Loucy (cell line): ENCODE measurements around the gene NPC1.

ENCODE experiments used
- H2AFZ ChIP-seq: fragments of 200-600 bp; sonication (generic); 2 replicates; pipeline ENCODE4 v1.6.0; 2016; ENCODE audit warnings: antibody characterized with exemption, mild to moderate bottlenecking, low read length, moderate library complexity
- H3F3A ChIP-seq: fragments of 200-600 bp; 2 replicates; pipeline ENCODE4 v1.6.0; 2016; ENCODE audit warnings: antibody characterized with exemption, low read depth, mild to moderate bottlenecking
- H3K27me3 ChIP-seq: fragments of 200-600 bp; sonication (generic); 2 replicates; pipeline ENCODE4 v1.6.1; 2014; ENCODE audit warnings: low read length, mild to moderate bottlenecking; ENCODE audit not compliant: insufficient read depth, poor library complexity, severe bottlenecking
- H3K36me3 ChIP-seq: fragments of 200-600 bp; sonication (generic); 2 replicates; pipeline ENCODE4 v1.6.1; 2016; ENCODE audit warnings: low read length; ENCODE audit not compliant: insufficient read depth
- H3K4me1 ChIP-seq: fragments of 200-600 bp; sonication (generic); 2 replicates; pipeline ENCODE4 v1.5.1; 2014; ENCODE audit warnings: low read length, mild to moderate bottlenecking; ENCODE audit not compliant: insufficient read depth, poor library complexity, severe bottlenecking
- H3K4me2 ChIP-seq: fragments of 200-600 bp; sonication (generic); 2 replicates; pipeline ENCODE4 v1.6.0; 2014; ENCODE audit warnings: antibody characterized with exemption, low read length, low read depth, mild to moderate bottlenecking; ENCODE audit not compliant: poor library complexity, severe bottlenecking
- H3K4me3 ChIP-seq: fragments of 200-600 bp; sonication (generic); 2 replicates; pipeline ENCODE4 v1.5.1; 2014; ENCODE audit warnings: low read length, mild to moderate bottlenecking, mixed read lengths; ENCODE audit not compliant: poor library complexity, severe bottlenecking
- H3K79me2 ChIP-seq: fragments of 200-600 bp; sonication (generic); 2 replicates; pipeline ENCODE4 v1.6.1; 2014; ENCODE audit warnings: low read length; ENCODE audit not compliant: insufficient read depth
- H3K9ac ChIP-seq: fragments of 200-600 bp; sonication (generic); 2 replicates; pipeline ENCODE4 v1.6.0; 2014; ENCODE audit warnings: mild to moderate bottlenecking, low read depth, low read length, moderate library complexity; ENCODE audit not compliant: poor library complexity, severe bottlenecking
- H3K9me2 ChIP-seq: fragments of 200-600 bp; sonication (generic); replicated peaks from 2 replicates; pipeline ENCODE4 v1.6.1; 2016; ENCODE audit warnings: low read depth, low read length, mixed read lengths
- H3K9me3 ChIP-seq: fragments of 200-600 bp; sonication (generic); 2 replicates; pipeline ENCODE4 v1.6.1; 2014; ENCODE audit warnings: mild to moderate bottlenecking, antibody characterized with exemption, low read length, low read depth; ENCODE audit not compliant: insufficient read depth
- H4K20me1 ChIP-seq: fragments of 200-600 bp; sonication (generic); 2 replicates; pipeline ENCODE4 v1.6.0; 2014; ENCODE audit warnings: antibody characterized with exemption, low read length, mild to moderate bottlenecking; ENCODE audit not compliant: insufficient read depth, poor library complexity, severe bottlenecking
- CTCF ChIP-seq: fragments of 200-600 bp; sonication (generic); conservative IDR thresholded peaks from 2 replicates; pipeline ENCODE4 v1.5.1; 2014; ENCODE audit warnings: mild to moderate bottlenecking, antibody characterized with exemption, low read length
- EZH2phosphoT487 ChIP-seq: fragments of 200-600 bp; IDR thresholded peaks from 2 replicates; pipeline ENCODE4 v1.6.1; 2018; ENCODE audit warnings: antibody characterized with exemption, mild to moderate bottlenecking, moderate library complexity, borderline replicate concordance

NPC1 gene

GRCh38 chr18:23634692-23635091 is 48.4 kb upstream of the NPC1 start:
- Histone ChIP-seq H3K4me2 (no peak overlapping the region), H3K4me1 (peaks cover 10% of the 10 kb centered on the region), H3K36me3 (no peaks in the 10 kb centered on the region), H3K4me3 (no peak overlapping the region), H3K27me3 (no peaks in the 10 kb centered on the region), H3K9ac (no peak overlapping the region), H4K20me1 (no peaks in the 10 kb centered on the region), H3F3A (no peaks in the 10 kb centered on the region), H2AFZ (no peak overlapping the region), H3K79me2 (no peaks in the 10 kb centered on the region), H3K9me3 (no peaks in the 10 kb centered on the region), H3K9me2 (no peaks in the 10 kb centered on the region)
- TF ChIP-seq CTCF (no peak), EZH2phosphoT487 (no peak)

GRCh38 chr18:23632615-23633014 is 46.3 kb upstream of the NPC1 start:
- Histone ChIP-seq H3F3A (no peaks in the 10 kb centered on the region), H3K27me3 (no peaks in the 10 kb centered on the region), H3K4me2 (no peak overlapping the region), H2AFZ (no peak overlapping the region), H4K20me1 (no peaks in the 10 kb centered on the region), H3K9ac (no peak overlapping the region), H3K9me3 (no peaks in the 10 kb centered on the region), H3K4me3 (no peak overlapping the region), H3K79me2 (no peaks in the 10 kb centered on the region), H3K4me1 (peaks cover 10% of the 10 kb centered on the region), H3K36me3 (no peaks in the 10 kb centered on the region), H3K9me2 (no peaks in the 10 kb centered on the region)
- no peak for TF ChIP-seq CTCF
- no peak for TF ChIP-seq EZH2phosphoT487

- Histone ChIP-seq H3K9ac (no peak overlapping the region), H3K9me2 (no peaks in the 10 kb centered on the region), H3K79me2 (no peaks in the 10 kb centered on the region), H3K4me3 (no peak overlapping the region), H3K9me3 (no peaks in the 10 kb centered on the region), H4K20me1 (no peaks in the 10 kb centered on the region), H3K36me3 (no peaks in the 10 kb centered on the region), H2AFZ (no peak overlapping the region), H3K4me1 (peaks cover 10% of the 10 kb centered on the region), H3K4me2 (no peak overlapping the region), H3F3A (no peaks in the 10 kb centered on the region), H3K27me3 (no peaks in the 10 kb centered on the region)
- TF ChIP-seq CTCF (no peak), EZH2phosphoT487 (no peak)
Observed at GRCh38 chr18:23631746-23632145, 45.4 kb upstream of the NPC1 start.
